Islet of Langerhans (tissue), 1 donor: ENCODE results near the gene ABAT.
"Not testable (repeated sequence)": the region's sequence is repeated elsewhere in the genome, so short reads cannot be mapped to it uniquely, and the experiment has no call there.

Source experiments
- FAIRE-seq: peaks from one replicate; lab custom pipeline; 2011; peaks lifted over from hg19 to GRCh38; lab: Jason Lieb, UNC

The ABAT gene

DNA sequence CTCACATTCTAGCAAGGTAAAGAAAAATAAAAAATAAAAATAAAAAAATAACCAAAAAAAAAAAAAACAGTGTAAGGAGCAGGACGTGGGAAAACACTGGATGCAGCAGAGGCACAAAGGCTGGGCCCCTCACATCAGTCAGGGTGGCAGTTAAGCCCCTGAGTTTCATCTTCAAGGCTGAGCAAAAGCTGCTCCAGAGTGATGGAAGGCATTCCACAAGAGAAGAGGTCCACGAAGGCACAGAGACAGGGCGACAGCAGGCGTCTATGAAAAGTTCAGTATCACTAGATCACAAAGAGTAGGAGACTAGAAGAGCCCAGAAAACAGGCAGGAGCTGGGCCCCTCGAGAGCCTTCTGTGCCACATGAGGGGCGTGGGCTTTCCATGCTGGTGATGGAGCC, 111.0 kb downstream of the ABAT start:
- FAIRE-seq, result no peak

DNA sequence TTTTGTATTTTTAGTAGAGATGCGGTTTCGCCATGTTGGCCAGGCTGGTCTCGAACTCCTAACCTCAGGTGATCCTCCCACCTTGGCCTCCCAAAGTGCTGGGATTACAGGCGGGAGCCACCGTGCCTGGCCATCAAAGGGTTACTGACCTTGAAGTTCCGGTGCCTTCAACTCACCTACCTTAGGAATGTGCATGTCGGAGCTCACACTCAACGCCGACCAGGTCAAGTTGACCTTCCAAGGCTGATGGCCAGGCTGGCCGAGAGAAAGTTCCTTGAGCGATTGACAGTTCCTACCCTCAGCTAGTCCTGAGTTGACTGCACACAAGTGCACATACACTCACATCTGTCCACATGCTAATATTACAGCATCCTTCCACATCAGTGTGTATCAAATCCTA, 111.9 kb downstream of the ABAT start:
- FAIRE-seq, result not testable (repeated sequence)

DNA sequence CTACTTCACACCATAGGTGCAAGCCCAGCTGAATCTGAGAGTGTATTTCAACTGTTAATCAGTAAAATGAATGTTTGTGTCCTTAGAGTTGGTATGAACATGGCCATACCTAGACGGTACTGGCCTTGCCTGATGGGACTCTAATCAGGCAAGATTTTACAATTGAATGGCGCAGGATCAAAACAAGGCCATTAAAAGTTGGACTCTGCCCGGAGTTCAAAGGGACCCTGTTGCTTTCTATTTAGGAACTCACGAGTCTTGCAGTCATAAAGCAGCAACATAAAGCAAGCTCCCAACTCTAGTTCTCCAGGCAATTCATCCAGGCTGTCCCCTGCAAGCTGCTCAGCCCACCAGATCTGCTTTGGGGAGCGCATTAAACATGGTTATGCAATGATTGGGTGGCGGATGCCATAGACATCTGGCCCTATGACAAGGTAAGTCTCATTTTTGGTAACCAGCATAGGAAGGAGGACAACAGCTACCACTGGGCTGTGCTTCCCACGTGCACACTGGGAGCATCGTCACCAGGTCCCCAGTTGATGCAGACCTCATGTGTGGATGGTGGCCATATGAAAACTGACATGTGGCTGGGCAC, 114.3 kb downstream of the ABAT start:
- no peak for FAIRE-seq

DNA sequence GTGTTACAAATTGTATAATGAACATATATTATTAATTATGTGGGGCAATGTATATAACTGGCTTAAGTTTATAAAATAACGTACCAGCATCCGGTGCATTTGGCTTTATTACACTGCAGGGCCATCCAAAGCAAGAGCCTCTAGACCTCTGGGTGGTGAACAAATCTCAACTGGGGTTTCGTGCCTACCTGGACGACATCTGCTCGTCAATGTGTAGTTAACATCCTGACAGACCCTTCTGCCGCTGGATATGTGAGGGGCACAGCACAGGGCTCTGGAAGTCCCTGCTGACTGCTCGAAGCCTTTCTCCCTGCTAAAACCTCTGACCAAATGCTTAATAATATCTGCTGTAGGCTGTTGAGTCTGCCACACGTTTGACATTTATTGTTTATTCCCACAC, 120.7 kb downstream of the ABAT start:
- no peak for FAIRE-seq

DNA sequence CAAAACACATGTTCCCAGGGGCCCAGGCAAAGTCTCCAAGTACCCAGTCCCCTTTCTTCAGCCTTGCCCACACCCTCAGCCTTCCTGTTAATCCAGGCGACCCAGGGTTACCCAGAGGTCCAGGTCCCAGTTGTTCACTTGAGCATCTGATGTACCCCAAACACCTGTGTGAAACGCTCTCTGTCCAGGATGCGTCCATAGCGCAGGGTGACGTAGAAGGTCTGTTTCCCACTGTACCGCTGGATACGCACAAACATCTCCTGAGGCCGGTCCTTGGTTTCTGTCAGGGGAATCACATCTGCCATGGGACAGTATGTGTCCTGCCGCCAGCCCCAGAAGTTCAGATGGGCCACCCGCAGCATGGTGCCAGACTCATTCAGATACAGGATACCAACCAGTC, 121.4 kb downstream of the ABAT start:
- FAIRE-seq, result no peak

DNA sequence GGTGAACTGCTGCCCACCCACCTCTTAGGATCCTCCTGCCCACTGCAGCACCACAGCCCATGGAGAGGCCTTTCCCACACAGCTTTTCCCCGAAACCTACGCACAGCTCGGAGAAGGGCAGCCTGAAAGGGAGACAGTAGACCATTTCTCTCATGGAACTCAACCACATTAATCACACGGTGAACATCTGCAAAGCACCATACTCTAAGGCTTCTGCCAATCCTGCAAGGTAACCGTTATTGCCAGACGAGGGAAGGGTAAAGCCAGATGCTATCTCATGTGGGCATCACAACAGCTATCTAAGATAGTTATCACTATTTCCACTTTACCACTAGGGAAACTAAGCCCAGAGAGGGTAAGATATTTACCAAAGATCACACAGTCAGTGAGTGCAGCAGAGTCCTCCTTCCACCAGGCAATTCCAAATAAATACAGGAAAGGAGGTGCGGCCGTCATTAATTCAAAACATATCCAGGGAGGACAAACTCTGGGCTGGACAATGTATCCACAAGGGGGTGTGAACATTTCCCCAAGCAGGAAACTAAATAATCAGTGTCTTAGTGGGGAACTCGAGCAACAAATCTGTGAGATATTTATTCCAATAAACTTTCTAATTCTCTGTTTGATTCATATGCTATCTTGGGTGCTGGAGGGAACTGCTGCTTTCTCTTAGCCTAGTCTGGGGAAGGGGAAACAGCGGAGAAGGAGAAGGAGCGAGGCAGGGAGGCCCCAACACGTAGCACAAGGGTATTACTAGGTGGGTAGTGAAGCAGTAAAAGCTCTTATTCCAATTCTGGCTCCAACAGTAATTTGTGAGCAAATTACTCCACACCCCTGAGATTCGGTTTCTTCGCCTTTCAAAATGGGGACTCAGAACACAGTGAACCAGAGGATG, 122.3 kb downstream of the ABAT start:
- FAIRE-seq, result no peak

DNA sequence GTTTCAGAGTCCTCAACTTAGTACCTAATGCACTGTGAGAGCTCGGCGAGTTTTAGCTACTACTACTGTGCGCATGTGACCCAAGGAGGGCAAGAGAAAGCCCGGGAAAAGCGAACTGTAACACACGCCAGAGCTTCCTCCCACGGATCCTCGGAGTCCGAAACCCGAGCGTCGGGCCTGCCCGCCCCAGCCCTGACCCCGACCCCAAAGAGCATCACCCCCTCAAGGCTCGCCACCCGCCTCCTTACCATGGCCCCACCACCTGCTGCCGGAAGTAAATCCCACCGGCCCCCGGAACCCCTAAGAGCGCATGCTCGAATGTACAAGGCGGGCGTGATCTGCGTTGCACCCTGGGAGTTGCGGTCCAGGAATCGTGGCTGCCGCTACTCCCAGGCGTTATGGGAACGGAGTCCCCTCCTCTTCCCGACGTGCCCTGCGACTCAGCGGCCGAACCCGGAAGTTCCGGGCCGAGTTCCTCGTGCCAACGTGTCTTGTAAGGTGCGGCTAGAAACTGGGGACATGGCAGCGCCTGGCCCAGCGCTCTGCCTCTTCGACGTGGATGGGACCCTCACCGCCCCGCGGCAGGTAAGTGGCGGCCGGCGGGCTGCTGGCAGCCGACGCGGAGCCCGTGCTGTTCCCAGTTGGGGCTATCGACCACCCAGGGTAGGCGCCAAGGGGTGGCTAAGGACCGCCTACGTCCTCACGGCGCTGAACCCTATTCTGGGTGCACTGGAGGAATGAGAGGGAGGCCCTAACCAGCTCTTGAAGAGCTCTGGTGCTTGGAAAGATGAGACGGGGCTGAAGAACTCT, 123.2 kb downstream of the ABAT start, which contains the start of the genes PMM2 and TMEM186:
Gene PMM2 (plus strand): TSS at position 476 of the 810 bp plus-strand sequence. CDS start 44 bp downstream, at position 520.
Gene TMEM186 (minus strand): TSS at position 276 of the 810 bp plus-strand sequence. CDS start 25 bp downstream, at position 251.
- no peak for FAIRE-seq

DNA sequence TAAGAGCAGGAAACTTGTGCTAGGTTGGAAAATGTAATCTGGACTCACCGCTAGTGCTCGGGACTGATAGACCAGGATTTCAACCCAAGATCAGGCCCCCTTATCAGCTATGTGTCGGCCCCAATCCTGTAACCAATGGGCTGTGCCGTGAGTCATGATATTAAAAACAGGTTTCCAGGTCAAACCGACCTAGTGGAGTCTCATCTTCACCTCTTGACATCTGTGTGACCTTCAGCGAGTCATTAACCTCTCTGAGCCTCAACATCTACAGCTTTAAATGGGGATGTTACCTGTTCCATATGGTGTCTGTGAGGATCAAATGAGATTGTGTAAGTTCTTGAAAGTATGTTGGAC, 123.7 kb downstream of the ABAT start:
- no peak for FAIRE-seq

DNA sequence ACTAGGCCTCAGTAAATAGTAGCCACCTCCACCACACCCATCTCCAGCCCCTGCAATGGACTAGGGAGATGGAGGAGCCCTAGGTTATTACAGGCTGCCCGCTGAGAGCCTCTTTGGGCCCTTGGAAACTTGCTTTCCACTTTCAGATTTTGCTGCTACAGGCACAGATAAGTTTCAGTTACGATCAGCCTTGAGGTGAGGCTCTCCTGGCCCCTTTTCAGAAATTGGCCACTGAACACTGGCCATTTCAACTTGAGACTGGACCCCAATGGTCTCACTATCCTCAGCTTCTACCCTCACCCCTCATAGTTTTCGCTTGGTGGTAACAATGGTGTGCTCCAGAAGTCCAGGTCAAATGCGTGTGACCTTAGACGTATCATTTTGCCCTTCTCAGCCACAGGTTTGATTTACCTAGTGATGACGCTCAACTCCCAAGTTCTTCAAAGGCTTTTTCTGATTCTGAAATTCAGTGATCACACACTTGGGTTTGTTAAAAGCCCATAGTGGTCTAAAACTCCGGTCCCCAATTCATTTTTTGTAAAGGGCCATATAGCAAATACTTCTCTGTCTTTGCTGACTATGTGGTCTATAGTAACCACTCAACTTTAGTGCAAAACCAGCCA, 124.2 kb downstream of the ABAT start:
- no peak for FAIRE-seq

DNA sequence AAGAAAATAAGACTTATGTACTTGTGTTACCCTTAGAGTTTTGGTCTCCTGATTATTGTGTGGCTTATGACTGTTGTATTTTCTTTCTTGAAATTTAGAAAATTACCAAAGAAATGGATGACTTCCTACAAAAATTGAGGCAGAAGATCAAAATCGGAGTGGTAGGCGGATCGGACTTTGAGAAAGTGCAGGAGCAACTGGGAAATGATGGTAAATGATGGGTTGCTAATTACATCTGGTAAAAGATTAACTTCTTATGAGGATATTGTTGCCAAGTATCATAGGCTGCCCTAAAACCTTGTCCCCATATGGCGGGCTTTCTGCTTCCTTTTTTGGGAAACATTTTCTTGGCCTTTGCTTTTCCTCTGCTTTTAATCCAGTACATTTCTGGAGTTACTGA, 127.3 kb downstream of the ABAT start:
- no peak for FAIRE-seq

DNA sequence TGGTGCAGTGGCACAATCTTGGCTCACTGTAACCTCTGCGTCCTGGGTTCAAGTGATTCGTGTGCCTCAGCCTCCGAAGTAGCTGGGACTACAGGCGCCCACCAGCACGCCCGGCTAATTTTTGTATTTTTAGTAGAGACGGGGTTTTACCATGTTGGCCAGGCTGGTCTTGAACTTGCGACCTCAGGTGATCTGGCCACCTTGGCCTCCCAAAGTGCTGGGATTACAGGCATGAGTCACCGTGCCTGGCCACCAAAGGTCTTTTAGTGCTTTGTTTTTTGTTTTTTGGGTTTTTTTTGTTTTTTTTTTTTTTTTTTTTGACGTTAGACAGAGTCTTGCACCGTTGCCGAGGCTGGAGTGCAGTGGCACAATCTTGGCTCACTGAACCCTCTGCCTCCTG, 129.3 kb downstream of the ABAT start:
- not testable (repeated sequence) for FAIRE-seq

DNA sequence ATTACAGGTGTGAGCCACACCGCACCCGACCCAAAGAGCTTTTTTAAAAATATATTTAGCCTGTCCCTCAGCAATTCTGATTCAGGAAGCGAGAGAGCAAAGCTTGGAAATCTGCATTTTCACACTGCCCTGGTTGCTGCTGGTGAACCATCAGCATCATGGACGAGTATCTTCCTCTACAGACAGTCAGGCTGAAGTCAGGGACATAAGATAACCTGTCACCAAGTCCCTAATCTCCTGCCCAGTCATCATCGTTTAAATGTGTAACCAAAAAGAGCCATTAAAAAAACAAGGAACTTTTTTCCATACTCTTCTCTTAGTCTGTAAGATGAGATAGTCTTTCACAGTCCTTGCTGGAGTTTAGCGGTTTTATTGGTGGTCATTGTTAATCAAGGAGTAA, 129.9 kb downstream of the ABAT start:
- FAIRE-seq, result no peak

DNA sequence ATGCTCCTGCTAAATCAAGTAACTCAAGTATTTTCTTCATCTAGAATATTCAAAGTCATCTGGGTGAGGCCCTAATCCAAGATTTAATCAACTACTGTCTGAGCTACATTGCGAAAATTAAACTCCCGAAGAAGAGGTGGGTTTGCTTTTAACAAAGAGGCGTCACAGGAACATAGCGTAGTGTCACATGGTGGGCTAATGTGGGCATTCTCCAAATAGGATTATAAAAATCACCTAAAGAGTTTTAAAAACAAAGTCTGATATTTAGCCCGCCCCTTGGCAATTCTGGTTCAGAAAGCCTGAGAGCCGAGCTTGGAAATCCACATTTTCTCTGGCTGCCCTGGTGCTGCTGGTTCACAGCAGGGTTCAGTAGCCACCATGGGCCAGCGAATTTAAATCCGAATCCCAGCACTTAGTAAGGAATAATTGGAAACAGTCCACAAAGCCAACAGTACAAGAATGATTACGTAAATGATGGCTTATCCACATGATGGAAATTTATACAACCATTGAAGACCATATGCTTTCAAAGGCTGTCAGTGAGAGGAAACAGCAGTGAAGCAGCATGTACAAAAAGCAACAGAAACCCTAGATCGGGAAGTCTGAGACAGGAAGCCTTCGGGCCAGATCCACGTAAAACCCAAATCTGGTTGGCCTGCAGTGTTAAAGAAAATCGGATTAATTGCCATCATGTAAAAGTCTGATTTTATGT, 132.0 kb downstream of the ABAT start:
- no peak for FAIRE-seq

DNA sequence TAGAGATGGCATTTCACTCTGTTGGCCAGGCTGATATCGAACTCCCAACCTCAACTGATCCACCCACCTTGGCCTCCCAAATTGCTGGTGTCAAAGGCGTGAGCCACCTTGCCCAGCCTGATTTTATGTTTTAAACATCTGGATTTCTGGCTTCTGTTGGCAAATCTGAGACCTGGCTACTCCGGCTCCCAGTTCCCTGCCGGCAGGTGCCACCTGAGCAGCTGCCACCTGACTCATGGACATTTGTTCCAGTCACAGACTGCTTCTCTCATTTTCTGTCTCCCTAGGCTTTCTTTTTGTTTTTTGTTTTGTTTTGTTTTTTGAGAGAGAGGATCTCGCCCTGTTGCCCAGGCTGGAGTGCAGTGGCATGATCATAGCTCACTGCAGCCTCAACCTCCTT, 132.8 kb downstream of the ABAT start:
- no peak for FAIRE-seq

DNA sequence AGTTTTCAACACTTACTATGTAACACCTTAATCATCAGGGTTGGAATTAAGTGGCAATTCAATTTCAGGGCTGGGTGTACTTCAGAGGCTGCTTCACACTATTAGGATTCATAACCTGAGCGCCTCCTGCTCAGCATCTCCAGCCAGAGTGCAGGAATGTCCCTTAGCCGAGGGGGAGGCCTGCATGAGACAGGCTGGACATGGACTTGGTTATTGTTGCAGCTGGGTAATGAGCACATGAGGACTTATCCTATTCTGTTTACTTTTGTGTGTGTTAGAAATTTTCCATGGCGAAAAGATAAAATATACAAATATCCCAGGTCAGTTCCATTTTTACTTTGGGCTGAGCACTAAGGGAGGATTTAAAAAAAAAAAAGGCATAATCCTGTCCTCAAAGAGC, 133.6 kb downstream of the ABAT start:
- no peak for FAIRE-seq

DNA sequence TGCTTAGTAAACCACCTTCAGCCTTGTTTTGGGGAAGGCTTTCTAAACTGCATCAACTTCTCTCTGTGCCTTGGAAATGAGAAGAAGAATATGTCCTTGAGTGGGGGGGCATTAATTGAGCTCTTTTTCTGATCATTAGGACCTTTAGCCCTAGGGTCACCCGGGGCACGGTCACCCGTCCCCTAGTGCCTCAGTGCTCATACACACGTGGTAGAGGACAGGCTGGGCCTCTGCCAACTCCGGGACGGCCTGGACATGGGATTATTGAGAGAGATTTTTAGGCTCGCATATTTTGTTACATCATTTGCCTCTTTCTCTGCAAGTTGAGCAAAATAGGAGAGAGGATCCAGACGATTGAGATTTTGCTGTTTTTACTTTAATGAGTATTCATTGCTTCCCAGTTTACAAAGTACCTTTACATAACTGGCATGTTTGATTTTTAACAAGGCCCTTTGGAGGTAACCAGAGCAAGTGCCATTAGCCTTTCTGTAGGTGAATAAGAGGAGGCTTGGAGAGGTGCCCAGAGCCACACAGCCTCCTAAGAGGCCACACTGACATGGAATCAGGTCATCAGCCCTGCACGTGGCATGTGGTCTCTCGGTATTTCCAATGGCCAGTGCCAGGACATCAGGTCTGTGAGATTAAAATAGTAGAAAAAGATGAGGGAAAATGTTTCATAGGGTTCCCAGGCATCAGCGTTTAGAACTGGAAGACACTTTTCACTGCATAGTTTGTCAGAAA, 134.4 kb downstream of the ABAT start:
- no peak for FAIRE-seq

DNA sequence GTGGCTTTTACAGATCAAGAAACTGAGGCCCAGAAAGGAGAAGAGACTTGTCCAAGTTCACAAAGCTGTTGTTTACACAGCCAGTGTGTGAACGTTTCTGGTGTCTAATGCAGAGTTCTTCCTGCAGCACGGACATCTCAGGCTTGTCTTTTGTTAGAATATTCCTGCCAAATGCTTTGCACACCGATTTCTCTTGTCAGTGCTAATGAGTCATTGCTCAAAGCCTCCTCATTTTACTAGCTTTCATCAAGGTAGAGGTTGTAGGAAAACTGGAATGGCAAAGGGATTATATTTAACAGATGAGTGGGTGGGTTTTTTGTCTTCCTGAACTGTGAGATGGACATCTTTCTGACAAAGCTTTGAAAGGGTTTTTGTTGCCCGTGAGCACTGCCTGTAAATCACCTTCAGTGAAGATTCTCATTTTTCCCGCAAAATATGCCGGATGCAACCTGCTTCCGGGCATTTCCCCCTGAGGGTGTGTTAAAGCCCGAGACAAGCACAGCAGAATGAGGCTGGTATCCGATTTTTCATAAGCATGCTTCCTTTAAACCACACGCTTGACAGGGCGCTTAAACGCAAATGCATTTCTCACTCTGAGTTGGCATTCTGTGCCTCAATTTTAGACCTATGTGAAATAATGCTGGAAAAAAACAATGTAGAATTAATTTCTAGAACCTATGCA, 137.9 kb downstream of the ABAT start:
- no peak for FAIRE-seq

DNA sequence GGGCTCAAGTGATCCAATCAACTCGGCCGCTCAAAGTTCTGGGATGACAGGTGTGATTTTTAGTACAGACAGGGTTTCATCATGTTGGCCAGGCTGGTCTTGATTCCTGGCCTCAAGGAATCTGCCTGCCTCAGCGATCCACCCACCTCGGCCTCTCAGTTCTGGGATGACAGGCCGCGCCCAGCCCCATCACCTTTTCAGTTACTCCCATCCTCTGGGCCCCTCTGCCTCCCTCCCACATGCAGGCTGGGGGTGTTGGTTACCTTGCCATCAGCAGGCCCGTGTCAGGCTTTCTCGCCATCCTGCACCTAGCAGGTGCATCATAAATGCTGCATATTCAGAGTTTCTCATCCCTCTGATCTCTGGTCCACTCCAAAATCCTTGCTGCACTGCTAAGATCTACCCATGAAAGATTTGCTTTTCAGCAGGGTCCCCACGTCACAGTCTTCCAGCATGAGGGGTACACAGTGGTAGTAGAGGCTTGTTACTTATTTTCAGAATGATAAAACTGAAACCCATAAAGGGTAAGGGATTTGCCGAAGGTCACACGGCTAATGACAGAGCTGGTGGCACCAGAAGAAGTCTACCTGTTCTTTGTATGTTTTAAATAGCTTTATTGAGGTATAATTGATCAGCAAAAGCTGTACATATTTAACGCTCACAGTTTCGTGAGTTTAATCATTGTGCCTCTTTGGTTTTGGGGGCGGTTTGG, 139.8 kb downstream of the ABAT start:
- FAIRE-seq, result no peak

DNA sequence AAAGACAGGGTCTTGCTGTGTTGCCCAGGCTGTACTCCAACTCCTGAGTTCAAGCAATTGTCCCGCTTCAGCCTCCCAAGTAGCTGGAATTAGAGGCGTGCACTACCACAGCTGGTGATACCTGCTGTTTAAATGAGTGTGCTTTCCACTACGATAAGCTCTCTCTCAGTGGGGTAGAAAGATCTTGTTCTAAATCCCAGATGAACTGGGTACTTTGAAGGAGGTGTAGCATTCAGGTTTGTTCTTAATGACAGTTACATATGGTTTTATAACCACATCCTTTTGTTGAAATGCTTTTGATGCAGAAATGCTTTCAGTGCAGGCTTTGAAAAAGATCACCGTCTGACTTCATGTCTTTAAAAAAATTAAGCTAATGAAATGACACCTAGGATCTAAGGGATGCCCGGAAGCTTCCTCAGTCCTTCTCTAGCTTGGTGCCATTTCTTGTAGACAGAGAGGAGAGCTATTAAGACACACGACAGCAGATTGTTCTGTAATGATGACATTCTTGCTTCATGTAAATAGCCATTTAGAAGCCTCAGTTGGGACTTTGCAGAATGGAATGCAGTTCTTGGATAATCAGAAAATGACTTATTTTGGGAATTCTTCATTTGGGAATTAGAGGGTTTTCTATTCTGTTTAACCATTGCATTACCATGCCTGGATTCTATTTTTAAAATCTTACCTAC, 142.7 kb downstream of the ABAT start:
- no peak for FAIRE-seq
